ENCODE measurements around the gene ECSIT. TPM values are rescaled to one million over a fixed set of nuclear protein-coding genes. Genes with fewer than 3 reads are reported as not detected.

Gene ECSIT
- total RNA-seq, 1 donor from 2014 or later = 27.5 TPM

- peaks cover 31 to 41% of the 10 kb centered on the region in 2 donors for H3K36me3 ChIP-seq
- peaks cover 2 to 14% of the 10 kb centered on the region in 2 donors for H3K4me1 ChIP-seq
- intact Hi-C loops (cut with DNase I) = loop anchor here (2.0 kb wide), 1 partner anchor 18 kb away; the partner anchor contains the start of gene ELOF1
- TF ChIP-seq CTCF (IDR thresholded peaks at IDR 0.05) = no peak
- no peak for DNase-seq (ENCODE audit: low spot score in 2 of 2)
- no peaks in the 10 kb centered on the region for H3K9me3 ChIP-seq
- peak overlapping the region; percentile 58 to 88 for H3K4me3 ChIP-seq
- H3K27ac ChIP-seq = peak overlapping the region; percentile 95 to 97
- H3K27me3 ChIP-seq = no peaks in the 10 kb centered on the region
Measured at GRCh38 chr19:11540645-11541044, 11.7 kb upstream of the ECSIT start.

- Histone ChIP-seq H3K27ac (peak overlapping the region; percentile 95 to 97), H3K9me3 (no peaks in the 10 kb centered on the region), H3K27me3 (no peaks in the 10 kb centered on the region), H3K36me3 (peaks cover 25 to 33% of the 10 kb centered on the region in 2 donors), H3K4me1 (peaks cover 7 to 24% of the 10 kb centered on the region in 2 donors), H3K4me3 (peak overlapping the region; percentile 58 to 88)
- intact Hi-C loops (cut with DNase I) = loop anchor here (2.0 to 10.0 kb wide), 4 partner anchors 19 to 1245 kb away; partner anchors contain the start of genes CARM1, ELOF1, MAN2B1 and WDR83
- no peak for TF ChIP-seq CTCF (IDR thresholded peaks at IDR 0.05)
- DNase-seq (ENCODE audit: low spot score in 2 of 2) = peak in 1 of 2 donors; percentile 81
Measured at GRCh38 chr19:11539495-11540365, 10.8 kb upstream of the ECSIT start.

GRCh38 chr19:11538232-11539036 is 9.5 kb upstream of the ECSIT start, which contains the start of gene CNN1:
Gene CNN1, plus strand, starts transcription at chr19:11538851. Its CDS starts 77 bp downstream, at chr19:11538928.
- Histone ChIP-seq H3K9me3 (no peaks in the 10 kb centered on the region), H3K4me3 (peak within 1 kb of the TSS; percentile 58 to 88), H3K27me3 (no peaks in the 10 kb centered on the region), H3K4me1 (peaks cover 7 to 26% of the 10 kb centered on the region in 2 donors), H3K36me3 (peaks cover 13 to 23% of the 10 kb centered on the region in 2 donors), H3K27ac (peak within 1 kb of the TSS; percentile 95 to 97)
- DNase-seq (ENCODE audit: low spot score in 2 of 2) = peak; percentile 75 to 97
- TF ChIP-seq CTCF (IDR thresholded peaks at IDR 0.05) = no peak
- intact Hi-C loops (cut with DNase I) = loop anchor here (5.0 to 10.0 kb wide), 3 partner anchors 666 to 1246 kb away; partner anchors contain the start of genes CARM1, MAN2B1 and WDR83

- H3K27ac ChIP-seq = peak overlapping the region; percentile 95 to 97
- peaks cover 7 to 20% of the 10 kb centered on the region in 2 donors for H3K4me1 ChIP-seq
- H3K36me3 ChIP-seq = peaks cover 0 to 2% of the 10 kb centered on the region in 2 donors
- peak; percentile 78 to 96 for DNase-seq (ENCODE audit: low spot score in 2 of 2)
- H3K27me3 ChIP-seq = no peaks in the 10 kb centered on the region
- intact Hi-C loops (cut with DNase I) = loop anchor here (5.0 to 10.0 kb wide), 3 partner anchors 664 to 1249 kb away; partner anchors contain the start of genes CARM1, MAN2B1 and WDR83
- peak; percentile 91 to 98 (median 93) for TF ChIP-seq CTCF (IDR thresholded peaks at IDR 0.05)
- H3K9me3 ChIP-seq = no peaks in the 10 kb centered on the region
- H3K4me3 ChIP-seq = peak overlapping the region; percentile 37 to 55
Measured at GRCh38 chr19:11535792-11536595, 7.1 kb upstream of the ECSIT start.
